Aorta (tissue), 5 donors: ENCODE results near the gene NPAS4. TPM values are rescaled to one million over a fixed set of nuclear protein-coding genes. Genes with fewer than 3 reads are reported as not detected.

ENCODE experiments used
- ATAC-seq: fragments of 200-7000 bp; cut with Tn5 transposase; one replicate; pipeline ENCODE4 v1.9.1; 2022; ENCODE audit warnings: moderate library complexity; ENCODE audit not compliant: low FRiP score
- DNase-seq, 2 donors: peaks; one replicate each; pipeline ENCODE4 v3.0.0-alpha.2; 2020
- H3K27ac ChIP-seq, 2 donors: one replicate each; pipeline ENCODE4 v1.5.1; 2013; ENCODE audit warnings: low read length in 2 of 2, mild to moderate bottlenecking in 2 of 2, moderate library complexity in 2 of 2, control low read depth in 1 of 2, inconsistent platforms in 1 of 2, low read depth in 1 of 2
- H3K27me3 ChIP-seq, 2 donors: one replicate each; pipeline ENCODE4 v1.6.1; 2013; ENCODE audit warnings: control low read depth in 1 of 2, low read length in 1 of 2, mild to moderate bottlenecking in 1 of 2, moderate library complexity in 1 of 2; ENCODE audit not compliant: insufficient read depth in 2 of 2, control insufficient read depth in 1 of 2
- H3K36me3 ChIP-seq, 2 donors: one replicate each; pipeline ENCODE4 v1.6.1; 2013; ENCODE audit warnings: control low read depth in 1 of 2, low read length in 1 of 2, mild to moderate bottlenecking in 1 of 2; ENCODE audit not compliant: insufficient read depth in 2 of 2, control insufficient read depth in 1 of 2
- H3K4me1 ChIP-seq, 2 donors: one replicate each; pipeline ENCODE4 v1.6.1; 2013; ENCODE audit warnings: low read length in 2 of 2, control low read depth in 1 of 2, mild to moderate bottlenecking in 1 of 2, moderate library complexity in 1 of 2; ENCODE audit not compliant: insufficient read depth in 2 of 2, control insufficient read depth in 1 of 2
- H3K4me3 ChIP-seq, 2 donors: one replicate each; pipeline ENCODE4 v1.5.1; 2013; ENCODE audit warnings: low read length in 2 of 2, control low read depth in 1 of 2, mild to moderate bottlenecking in 1 of 2
- H3K9me3 ChIP-seq: one replicate; pipeline ENCODE4 v1.6.1; 2013; ENCODE audit warnings: mild to moderate bottlenecking, low read length; ENCODE audit not compliant: control insufficient read depth
- WGBS, 2 donors: extraction: QIAGEN DNeasy Blood & Tissue Kit; methylation state at CpG; one replicate each; pipeline ENCODE4 v1.1.7; 2013; 5-methylcytosine and 5-hydroxymethylcytosine counted together
- intact Hi-C, 2 donors: fragments of 100-400 bp; cut with DNase I; formaldehyde crosslinking; loops; one replicate each; pipeline versions ENCODE4 v1.14.2 to v1.15.0; 2022
- polyA plus RNA-seq, 2 donors: library from polyadenylated mRNA; stranded (reverse); fragments of 200-250 nt; gene quantifications; one replicate each; pipeline ENCODE4 v1.2.3, GENCODE V29; 2013
- total RNA-seq, 2 donors: library from RNA; stranded (reverse); fragmentation: NEBNext Ultra II Directional; extraction: Animal tissue kit (Norgen Biotek cat#: 25700); gene quantifications; one replicate each; pipeline ENCODE4 v1.2.1, GENCODE V29; 2021
- donor health status: healthy with polysubstance abuse.
- donor health status: Bipolar disorder and iron deficiency.
- donor health status: DM: no; HTN: no; CAD: no.
- donor health status: DM: no; HTN: no; CAD: no.
- donor health status: DM: yes; HTN: yes; CAD: no.

The NPAS4 gene
- total and polyA plus RNA-seq, 4 donors, result 0.54 to 7.0 (median 2.5) TPM; not detected in 1

- WGBS, 2 donors, result 1 to 2% methylated on average over 64 to 72 of the region's 72 CpGs
- Histone ChIP-seq H3K27me3 (no peaks in the 10 kb centered on the region), H3K4me3 (peak overlapping the region; percentile 70 to 78), H3K9me3 (no peaks in the 10 kb centered on the region), H3K27ac (no peak overlapping the region), H3K4me1 (no peaks in the 10 kb centered on the region), H3K36me3 (no peaks in the 10 kb centered on the region)
- ATAC-seq (no peak), DNase-seq (peak; percentile 65 to 82)
- intact Hi-C loops, result no loop called here
These were observed 46.3 kb downstream of the NPAS4 start for GRCh38 chr11:66467034-66467659.

- WGBS, 2 donors, result 54 to 64% methylated on average over 6 of the region's 6 CpGs
- H3K4me3 ChIP-seq, result peak overlapping the region in 1 of 2 donors; percentile 78
- DNase-seq (peak in 1 of 2 donors; percentile 75), ATAC-seq (no peak)
- H3K27me3 ChIP-seq, result no peaks in the 10 kb centered on the region
- no peaks in the 10 kb centered on the region for H3K4me1 ChIP-seq
- no peaks in the 10 kb centered on the region for H3K36me3 ChIP-seq
- intact Hi-C loops, result no loop called here
- H3K9me3 ChIP-seq, result no peaks in the 10 kb centered on the region
- no peak overlapping the region for H3K27ac ChIP-seq
These were observed 46.9 kb downstream of the NPAS4 start for GRCh38 chr11:66467756-66468155.

- H3K4me1 ChIP-seq, result no peaks in the 10 kb centered on the region
- DNase-seq (no peak), ATAC-seq (no peak)
- H3K27ac ChIP-seq, result no peak overlapping the region
- no peaks in the 10 kb centered on the region for H3K36me3 ChIP-seq
- no peaks in the 10 kb centered on the region for H3K9me3 ChIP-seq
- no peak overlapping the region for H3K4me3 ChIP-seq
- WGBS, 2 donors, result 76 to 92% methylated on average over 6 of the region's 6 CpGs
- H3K27me3 ChIP-seq, result no peaks in the 10 kb centered on the region
- intact Hi-C loops, result no loop called here
These were observed 47.9 kb downstream of the NPAS4 start for GRCh38 chr11:66468691-66469090.

DNA sequence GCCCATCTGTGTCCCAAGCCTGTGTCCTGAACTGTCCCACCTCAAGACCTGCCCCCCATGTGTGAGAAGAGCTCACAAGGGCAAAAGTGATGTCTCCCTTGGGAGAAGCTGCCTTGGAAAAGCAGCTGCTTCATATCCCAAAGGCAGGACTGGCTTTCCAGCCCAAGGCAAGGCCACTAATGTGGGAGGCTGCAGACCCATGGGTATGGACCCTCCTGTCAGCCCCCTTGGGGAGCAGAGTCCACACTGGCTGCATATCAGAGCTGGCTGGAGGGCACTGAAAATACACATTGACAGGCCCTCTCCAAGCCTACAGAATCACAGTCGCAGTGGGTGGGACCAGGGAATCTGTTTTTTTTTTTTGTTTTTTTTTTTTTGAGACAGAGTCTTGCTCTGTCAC lies 48.6 kb downstream of the NPAS4 start:
- intact Hi-C loops, result no loop called here
- DNase-seq (no peak), ATAC-seq (no peak)
- Histone ChIP-seq H3K36me3 (no peaks in the 10 kb centered on the region), H3K9me3 (no peaks in the 10 kb centered on the region), H3K4me3 (no peak overlapping the region), H3K4me1 (no peaks in the 10 kb centered on the region), H3K27ac (no peak overlapping the region), H3K27me3 (no peaks in the 10 kb centered on the region)
- 82 to 85% methylated on average over 1 of the region's 1 CpG for WGBS, 2 donors

DNA sequence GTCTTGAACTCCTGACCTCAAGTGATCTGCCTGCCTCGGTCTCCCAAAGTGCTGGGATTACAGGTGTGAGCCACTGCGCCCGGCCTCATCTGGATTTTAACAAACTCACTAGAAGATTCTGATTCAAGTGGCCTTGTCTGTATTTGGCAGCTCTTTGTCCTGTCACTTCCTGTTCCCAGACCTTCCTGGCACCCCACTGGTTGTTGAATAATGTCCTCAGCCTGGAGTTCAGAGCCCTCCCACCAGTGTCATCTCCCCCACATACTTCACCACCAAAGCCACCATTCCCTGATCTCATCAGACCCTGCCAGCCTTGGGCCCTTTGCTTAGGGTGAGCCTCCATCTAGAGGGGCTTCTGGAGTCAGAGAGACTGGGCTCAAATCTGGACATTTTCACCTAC lies 49.2 kb downstream of the NPAS4 start:
- no peaks in the 10 kb centered on the region for H3K36me3 ChIP-seq
- ATAC-seq, result no peak
- whole genome bisulfite sequencing, 2 donors, result 91 to 92% methylated on average over 3 of the region's 3 CpGs

DNA sequence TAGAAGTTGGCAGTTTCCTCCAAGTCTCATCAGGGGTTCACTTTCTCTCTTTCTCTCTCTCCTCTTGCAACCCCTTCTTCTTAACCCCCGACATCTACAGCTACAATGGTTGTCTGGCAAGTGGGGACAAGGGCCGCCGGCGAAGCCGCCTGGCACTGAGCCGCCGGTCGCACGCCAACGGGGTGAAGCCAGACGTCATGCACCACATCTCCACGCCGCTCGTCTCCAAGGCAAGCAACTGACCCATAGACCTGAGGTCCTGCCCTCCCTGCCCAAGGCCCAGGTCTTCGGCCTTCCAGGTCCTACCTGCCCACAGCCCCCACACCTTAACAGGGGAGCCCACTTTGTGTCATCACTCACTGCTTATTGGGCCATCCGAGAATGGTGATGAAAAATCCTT lies 50.3 kb downstream of the NPAS4 start:
- WGBS, 2 donors, result 92 to 93% methylated on average over 16 of the region's 16 CpGs
- Histone ChIP-seq H3K4me3 (no peak overlapping the region), H3K9me3 (no peaks in the 10 kb centered on the region), H3K27ac (no peak overlapping the region), H3K27me3 (no peaks in the 10 kb centered on the region), H3K36me3 (no peaks in the 10 kb centered on the region), H3K4me1 (no peaks in the 10 kb centered on the region)
- DNase-seq (no peak), ATAC-seq (no peak)
- intact Hi-C loops, result no loop called here

More for the DNA sequence above, 49.2 kb downstream of the NPAS4 start:
- Histone ChIP-seq H3K4me3 (no peak overlapping the region), H3K27me3 (no peaks in the 10 kb centered on the region), H3K27ac (no peak overlapping the region), H3K4me1 (no peaks in the 10 kb centered on the region), H3K9me3 (no peaks in the 10 kb centered on the region)
- DNase-seq, result no peak
- intact Hi-C loops, result no loop called here

- Histone ChIP-seq H3K9me3 (no peaks in the 10 kb centered on the region), H3K36me3 (no peaks in the 10 kb centered on the region), H3K4me3 (no peak overlapping the region), H3K4me1 (no peaks in the 10 kb centered on the region), H3K27me3 (no peaks in the 10 kb centered on the region), H3K27ac (no peak overlapping the region)
- intact Hi-C loops, result no loop called here
- DNase-seq (no peak), ATAC-seq (no peak)
- WGBS, 2 donors, result 82 to 90% methylated on average over 9 of the region's 9 CpGs
These were observed 51.2 kb downstream of the NPAS4 start for GRCh38 chr11:66472054-66472453.

DNA sequence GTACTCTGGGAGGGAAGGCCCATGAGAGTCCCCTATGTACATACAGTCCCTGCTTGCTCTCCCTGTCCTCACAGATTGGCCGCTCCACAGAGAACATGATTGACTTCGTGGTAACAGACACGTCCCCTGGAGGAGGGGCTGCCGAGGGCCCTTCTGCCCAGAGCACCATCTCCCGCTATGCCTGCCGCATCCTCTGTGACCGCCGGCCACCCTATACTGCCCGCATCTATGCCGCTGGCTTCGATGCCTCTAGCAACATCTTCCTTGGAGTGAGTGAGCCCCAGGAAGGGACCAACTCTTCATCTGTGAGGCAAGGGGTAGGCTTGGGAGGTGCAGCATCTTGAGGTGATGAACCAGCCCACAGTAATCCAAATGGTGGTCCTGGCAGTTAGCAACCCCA lies 52.3 kb downstream of the NPAS4 start:
- no peaks in the 10 kb centered on the region for H3K9me3 ChIP-seq
- H3K27ac ChIP-seq, result no peak overlapping the region
- ATAC-seq, result no peak
- intact Hi-C loops, result no loop called here
- no peak for DNase-seq
- H3K27me3 ChIP-seq, result no peaks in the 10 kb centered on the region
- no peaks in the 10 kb centered on the region for H3K4me1 ChIP-seq
- 88 to 91% methylated on average over 11 of the region's 11 CpGs for WGBS, 2 donors
- no peak overlapping the region for H3K4me3 ChIP-seq
- no peaks in the 10 kb centered on the region for H3K36me3 ChIP-seq

GRCh38 chr11:66473608-66474515 lies 53.0 kb downstream of the NPAS4 start:
- Histone ChIP-seq H3K4me1 (no peaks in the 10 kb centered on the region), H3K4me3 (no peak overlapping the region), H3K27ac (no peak overlapping the region), H3K9me3 (no peaks in the 10 kb centered on the region), H3K36me3 (no peaks in the 10 kb centered on the region), H3K27me3 (no peaks in the 10 kb centered on the region)
- ATAC-seq, result no peak
- no peak for DNase-seq
- intact Hi-C loops, result no loop called here
- 84 to 89% methylated on average over 20 of the region's 20 CpGs for WGBS, 2 donors
